ENCODE measurements around the gene TH. TPM values are rescaled to one million over a fixed set of nuclear protein-coding genes. Genes with fewer than 3 reads are reported as not detected.

The TH gene
- total RNA-seq, 4 donors from 2014 or later: 0.34 to 1.0 TPM; not detected in 2

DNA sequence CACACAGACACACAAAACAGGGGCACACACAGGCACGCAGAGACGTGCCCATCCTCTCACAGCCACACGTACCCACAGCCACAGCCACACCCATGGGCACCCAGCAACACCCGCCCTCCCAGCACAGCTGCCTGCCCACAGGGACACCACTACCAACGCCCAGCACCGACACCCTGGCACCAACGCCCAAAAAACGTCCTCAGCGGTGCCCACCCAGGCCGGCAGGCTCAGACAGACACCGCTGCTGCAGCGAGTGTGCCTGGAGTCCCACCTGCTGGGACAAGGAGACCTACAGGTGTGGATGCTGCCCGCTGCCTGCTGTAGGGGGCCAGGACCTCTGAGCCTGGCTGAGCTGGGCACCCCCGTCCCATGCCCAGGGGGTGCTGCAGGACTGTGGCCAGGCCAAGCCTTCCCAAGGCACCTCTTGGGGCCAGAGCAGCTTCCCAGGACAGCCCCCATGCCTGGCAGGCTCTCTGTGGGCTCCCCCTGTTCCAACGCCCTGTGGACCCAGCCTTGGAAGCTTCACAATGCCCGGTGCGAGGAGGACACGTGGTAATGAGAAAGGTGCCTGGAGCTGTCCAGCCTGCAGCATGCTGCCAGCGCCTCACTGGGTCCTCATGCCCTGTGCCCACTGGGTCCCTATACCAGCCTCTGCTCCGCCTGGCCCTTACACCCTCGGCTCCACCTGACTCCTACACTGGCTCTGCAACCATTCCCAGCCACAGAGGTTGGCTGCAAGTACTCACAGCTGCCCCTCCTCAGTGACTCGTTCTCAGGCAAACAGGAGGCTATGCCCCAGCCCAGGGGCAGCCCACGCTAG, 45.8 kb upstream of the TH start:
- no peaks in the 10 kb centered on the region for H3K9me3 ChIP-seq
- TF ChIP-seq POLR2AphosphoS5 (IDR thresholded peaks at IDR 0.05): no peak
- TF ChIP-seq, protein P1, sequence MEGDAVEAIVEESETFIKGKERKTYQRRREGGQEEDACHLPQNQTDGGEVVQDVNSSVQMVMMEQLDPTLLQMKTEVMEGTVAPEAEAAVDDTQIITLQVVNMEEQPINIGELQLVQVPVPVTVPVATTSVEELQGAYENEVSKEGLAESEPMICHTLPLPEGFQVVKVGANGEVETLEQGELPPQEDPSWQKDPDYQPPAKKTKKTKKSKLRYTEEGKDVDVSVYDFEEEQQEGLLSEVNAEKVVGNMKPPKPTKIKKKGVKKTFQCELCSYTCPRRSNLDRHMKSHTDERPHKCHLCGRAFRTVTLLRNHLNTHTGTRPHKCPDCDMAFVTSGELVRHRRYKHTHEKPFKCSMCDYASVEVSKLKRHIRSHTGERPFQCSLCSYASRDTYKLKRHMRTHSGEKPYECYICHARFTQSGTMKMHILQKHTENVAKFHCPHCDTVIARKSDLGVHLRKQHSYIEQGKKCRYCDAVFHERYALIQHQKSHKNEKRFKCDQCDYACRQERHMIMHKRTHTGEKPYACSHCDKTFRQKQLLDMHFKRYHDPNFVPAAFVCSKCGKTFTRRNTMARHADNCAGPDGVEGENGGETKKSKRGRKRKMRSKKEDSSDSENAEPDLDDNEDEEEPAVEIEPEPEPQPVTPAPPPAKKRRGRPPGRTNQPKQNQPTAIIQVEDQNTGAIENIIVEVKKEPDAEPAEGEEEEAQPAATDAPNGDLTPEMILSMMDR (IDR thresholded peaks at IDR 0.05): no peak
- TF ChIP-seq EP300 (IDR thresholded peaks at IDR 0.05): no peak
- TF ChIP-seq POLR2A (IDR thresholded peaks at IDR 0.05): no peak
- no peaks in the 10 kb centered on the region for H3K36me3 ChIP-seq
- H3K4me3 ChIP-seq: no peak overlapping the region
- H3K4me1 ChIP-seq: peaks cover 15% of the 10 kb centered on the region
- 45% methylated on average over 12 of the region's 23 CpGs for WGBS
- H3K27me3 ChIP-seq: peaks cover 12% of the 10 kb centered on the region
- no peak overlapping the region for H3K27ac ChIP-seq
- DNase-seq (ENCODE audit: low spot score in 2 of 2): peak in 1 of 2 donors; percentile 62

GRCh38 chr11:2216400-2217064, 44.9 kb upstream of the TH start:
- DNase-seq (ENCODE audit: low spot score in 2 of 2): no peak
- TF ChIP-seq EP300 (IDR thresholded peaks at IDR 0.05) (no peak), POLR2AphosphoS5 (IDR thresholded peaks at IDR 0.05) (no peak), POLR2A (IDR thresholded peaks at IDR 0.05) (no peak)
- TF ChIP-seq, protein P1 (IDR thresholded peaks at IDR 0.05): no peak
- H3K27me3 ChIP-seq: peaks cover 12% of the 10 kb centered on the region

GRCh38 chr11:2215561-2216399, 44.2 kb upstream of the TH start:
- no peaks in the 10 kb centered on the region for H3K36me3 ChIP-seq
- no peak overlapping the region for H3K27ac ChIP-seq
- peaks cover 19% of the 10 kb centered on the region for H3K4me1 ChIP-seq
- peaks cover 16% of the 10 kb centered on the region for H3K27me3 ChIP-seq
- H3K4me3 ChIP-seq: no peak overlapping the region
- 85% methylated on average over 31 of the region's 34 CpGs for WGBS
- TF ChIP-seq EP300 (IDR thresholded peaks at IDR 0.05) (no peak), POLR2AphosphoS5 (IDR thresholded peaks at IDR 0.05) (no peak), POLR2A (IDR thresholded peaks at IDR 0.05) (no peak)
- TF ChIP-seq, protein P1 (IDR thresholded peaks at IDR 0.05): no peak
- no peaks in the 10 kb centered on the region for H3K9me3 ChIP-seq
- peak in 1 of 2 donors; percentile 58 for DNase-seq (ENCODE audit: low spot score in 2 of 2)

More at GRCh38 chr11:2216400-2217064, 44.9 kb upstream of the TH start:
- Histone ChIP-seq H3K4me3 (no peak overlapping the region), H3K9me3 (no peaks in the 10 kb centered on the region), H3K36me3 (no peaks in the 10 kb centered on the region), H3K27ac (no peak overlapping the region), H3K4me1 (peaks cover 15% of the 10 kb centered on the region)
- WGBS: 70% methylated on average over 8 of the region's 9 CpGs

DNA sequence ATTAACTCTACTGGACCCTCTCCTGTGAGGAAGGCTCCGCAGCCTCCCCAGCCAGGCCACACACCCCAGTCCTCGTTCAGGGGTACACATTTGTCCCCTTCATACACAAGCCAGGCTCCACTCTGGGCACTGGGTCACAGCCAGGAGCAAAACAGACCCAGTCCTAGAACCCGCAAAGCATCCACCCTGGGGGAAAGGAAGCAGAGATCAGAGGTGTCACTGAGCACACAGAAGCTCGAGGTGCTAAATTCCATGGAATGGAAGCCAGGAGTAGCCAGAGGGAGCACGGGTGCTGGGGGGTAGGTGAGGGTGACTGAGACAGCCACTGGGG, 43.6 kb upstream of the TH start:
- DNase-seq (ENCODE audit: low spot score in 2 of 2): no peak
- peaks cover 20% of the 10 kb centered on the region for H3K27me3 ChIP-seq
- H3K36me3 ChIP-seq: no peaks in the 10 kb centered on the region
- TF ChIP-seq EP300 (IDR thresholded peaks at IDR 0.05) (no peak), POLR2AphosphoS5 (IDR thresholded peaks at IDR 0.05) (no peak), POLR2A (IDR thresholded peaks at IDR 0.05) (no peak)
- TF ChIP-seq, protein P1 (IDR thresholded peaks at IDR 0.05): no peak
- no peaks in the 10 kb centered on the region for H3K9me3 ChIP-seq
- H3K4me3 ChIP-seq: no peak overlapping the region
- H3K27ac ChIP-seq: no peak overlapping the region
- WGBS: 74% methylated on average over 4 of the region's 5 CpGs
- peaks cover 19% of the 10 kb centered on the region for H3K4me1 ChIP-seq

Data from suprapubic skin (tissue), 4 donors.